ENCODE results near the gene AP3B1. TPM values are rescaled to one million over a fixed set of nuclear protein-coding genes. Genes with fewer than 3 reads are reported as not detected.

Gene AP3B1
- total and polyA plus RNA-seq, 8 donors: 42.4 to 61.2 (median 48.7) TPM

DNA sequence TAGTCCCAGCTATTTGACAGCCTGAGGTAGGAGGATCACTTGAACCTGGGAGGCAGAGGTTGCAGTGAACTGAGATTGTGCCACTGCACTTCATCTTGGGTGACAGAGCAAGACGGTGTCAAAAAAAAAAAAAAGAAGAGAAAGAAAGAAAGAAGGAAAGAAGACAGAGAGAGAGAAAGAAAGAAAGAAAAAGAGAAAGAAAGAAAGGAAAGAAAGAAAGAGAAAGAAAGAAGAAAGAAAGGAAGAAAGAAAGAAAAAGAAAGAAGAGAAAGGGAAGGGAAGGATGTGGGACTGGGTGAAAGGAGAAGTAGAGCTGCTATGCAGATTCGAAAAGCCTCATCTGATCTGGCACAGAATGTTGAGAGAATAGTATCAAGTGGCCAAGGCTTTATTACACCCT is 42.2 kb upstream of the AP3B1 start:
- H3K36me3 ChIP-seq: no peaks in the 10 kb centered on the region
- H3K27ac ChIP-seq: no peak overlapping the region
- no peaks in the 10 kb centered on the region for H3K4me1 ChIP-seq
- no peaks in the 10 kb centered on the region for H3K27me3 ChIP-seq
- no peak overlapping the region for H3K4me3 ChIP-seq
- no peak for DNase-seq
- H3K9me3 ChIP-seq: peaks cover 0 to 11% of the 10 kb centered on the region in 2 donors
- no peak for ATAC-seq
- TF ChIP-seq, protein P1, sequence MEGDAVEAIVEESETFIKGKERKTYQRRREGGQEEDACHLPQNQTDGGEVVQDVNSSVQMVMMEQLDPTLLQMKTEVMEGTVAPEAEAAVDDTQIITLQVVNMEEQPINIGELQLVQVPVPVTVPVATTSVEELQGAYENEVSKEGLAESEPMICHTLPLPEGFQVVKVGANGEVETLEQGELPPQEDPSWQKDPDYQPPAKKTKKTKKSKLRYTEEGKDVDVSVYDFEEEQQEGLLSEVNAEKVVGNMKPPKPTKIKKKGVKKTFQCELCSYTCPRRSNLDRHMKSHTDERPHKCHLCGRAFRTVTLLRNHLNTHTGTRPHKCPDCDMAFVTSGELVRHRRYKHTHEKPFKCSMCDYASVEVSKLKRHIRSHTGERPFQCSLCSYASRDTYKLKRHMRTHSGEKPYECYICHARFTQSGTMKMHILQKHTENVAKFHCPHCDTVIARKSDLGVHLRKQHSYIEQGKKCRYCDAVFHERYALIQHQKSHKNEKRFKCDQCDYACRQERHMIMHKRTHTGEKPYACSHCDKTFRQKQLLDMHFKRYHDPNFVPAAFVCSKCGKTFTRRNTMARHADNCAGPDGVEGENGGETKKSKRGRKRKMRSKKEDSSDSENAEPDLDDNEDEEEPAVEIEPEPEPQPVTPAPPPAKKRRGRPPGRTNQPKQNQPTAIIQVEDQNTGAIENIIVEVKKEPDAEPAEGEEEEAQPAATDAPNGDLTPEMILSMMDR (IDR thresholded peaks at IDR 0.05): no peak
- intact Hi-C loops (cut with DNase I): no loop called here

DNA sequence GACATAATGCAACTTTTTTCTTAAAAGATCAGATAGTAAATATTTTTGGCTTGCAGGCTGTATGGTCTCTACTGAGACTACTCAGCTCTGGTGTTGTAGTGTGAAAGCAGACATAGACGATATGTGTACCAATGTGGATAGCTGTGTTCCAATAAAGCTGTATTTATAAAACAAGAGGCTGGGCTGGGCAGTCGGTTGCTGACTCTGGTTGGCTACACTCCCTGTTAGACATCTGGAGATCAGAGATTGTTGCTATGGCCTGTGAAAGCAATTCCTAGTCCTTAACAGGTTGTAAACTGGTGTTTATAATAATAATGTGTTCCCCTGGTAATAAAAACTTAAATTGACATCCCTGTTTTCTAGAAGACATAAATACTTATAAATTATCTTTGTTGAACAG is 41.5 kb upstream of the AP3B1 start:
- DNase-seq (no peak), ATAC-seq (no peak)
- TF ChIP-seq, protein P1 (IDR thresholded peaks at IDR 0.05): no peak
- Histone ChIP-seq H3K4me3 (no peak overlapping the region), H3K27ac (no peak overlapping the region), H3K36me3 (no peaks in the 10 kb centered on the region), H3K4me1 (no peaks in the 10 kb centered on the region), H3K27me3 (no peaks in the 10 kb centered on the region), H3K9me3 (peaks cover 0 to 11% of the 10 kb centered on the region in 2 donors)
- intact Hi-C loops (cut with DNase I): no loop called here

DNA sequence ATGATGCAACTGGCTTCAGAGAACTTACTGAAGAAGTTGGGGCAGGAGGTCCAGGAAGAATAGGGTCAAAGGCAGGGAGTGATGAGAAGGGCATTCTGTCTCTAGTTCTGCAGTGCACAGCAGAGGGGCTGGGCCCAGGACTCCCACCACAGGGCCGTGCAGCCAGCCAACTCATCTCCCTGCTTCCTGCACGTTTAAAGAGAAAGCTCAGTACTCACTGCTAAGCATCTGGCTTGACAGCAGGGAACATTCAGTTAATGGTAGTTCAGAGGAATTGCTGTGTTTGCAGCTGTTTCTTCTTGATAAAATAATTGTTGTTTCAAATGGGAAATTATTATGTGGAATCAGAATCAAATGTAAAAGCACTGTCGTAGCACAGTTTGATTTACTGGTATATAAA is 40.3 kb upstream of the AP3B1 start:
- ATAC-seq (no peak), DNase-seq (no peak)
- H3K27ac ChIP-seq: no peak overlapping the region
- intact Hi-C loops (cut with DNase I): no loop called here
- no peaks in the 10 kb centered on the region for H3K36me3 ChIP-seq
- no peaks in the 10 kb centered on the region for H3K27me3 ChIP-seq
- H3K9me3 ChIP-seq: peaks cover 0 to 11% of the 10 kb centered on the region in 2 donors
- no peaks in the 10 kb centered on the region for H3K4me1 ChIP-seq
- TF ChIP-seq, protein P1 (IDR thresholded peaks at IDR 0.05): no peak
- no peak overlapping the region for H3K4me3 ChIP-seq

DNA sequence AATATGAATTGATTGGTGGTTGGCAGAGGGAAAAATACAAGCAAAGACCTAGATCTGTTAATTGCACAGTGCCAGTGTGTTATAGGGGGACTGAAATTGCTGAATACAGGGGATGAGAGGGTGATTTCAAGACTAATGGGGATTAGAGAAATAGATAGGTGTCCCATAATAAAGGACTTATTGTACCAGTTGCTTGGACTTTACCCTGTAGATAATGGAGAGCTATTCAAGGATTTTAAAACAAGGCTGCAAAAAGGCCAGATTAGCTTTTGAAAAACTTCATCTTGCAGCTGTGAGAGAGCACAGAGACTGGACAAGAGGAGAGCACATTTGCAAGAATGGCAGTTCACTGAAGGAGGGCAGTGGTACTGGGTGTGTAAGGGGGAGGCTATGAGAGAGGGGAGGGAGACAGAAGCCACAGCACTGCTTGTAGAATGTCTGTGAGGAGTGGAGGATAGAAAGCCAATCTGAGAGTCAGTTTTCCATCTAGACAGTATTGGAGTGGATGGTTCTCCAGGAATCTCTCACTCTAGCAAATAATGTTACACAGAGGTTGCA is 37.1 kb upstream of the AP3B1 start:
- no peak overlapping the region for H3K4me3 ChIP-seq
- intact Hi-C loops (cut with DNase I): no loop called here
- H3K36me3 ChIP-seq: no peaks in the 10 kb centered on the region
- TF ChIP-seq, protein P1 (IDR thresholded peaks at IDR 0.05): no peak
- no peaks in the 10 kb centered on the region for H3K9me3 ChIP-seq
- DNase-seq: no peak
- no peak overlapping the region for H3K27ac ChIP-seq
- no peaks in the 10 kb centered on the region for H3K4me1 ChIP-seq
- no peak for ATAC-seq
- no peaks in the 10 kb centered on the region for H3K27me3 ChIP-seq

GRCh38 chr5:78328585-78329173 is 34.2 kb upstream of the AP3B1 start:
- intact Hi-C loops (cut with DNase I): loop anchor here in 1 of 2 donors (10.0 kb wide), 1 partner anchor 636 kb away; no protein-coding TSS in a partner anchor
- Histone ChIP-seq H3K27me3 (no peaks in the 10 kb centered on the region), H3K9me3 (no peaks in the 10 kb centered on the region), H3K36me3 (no peaks in the 10 kb centered on the region), H3K4me3 (no peak overlapping the region), H3K27ac (no peak overlapping the region), H3K4me1 (no peaks in the 10 kb centered on the region)
- TF ChIP-seq, protein P1 (IDR thresholded peaks at IDR 0.05): no peak
- ATAC-seq: no peak
- no peak for DNase-seq

Data from left lung (tissue), 10 donors.